Measurements from ENCODE around the gene C2orf72.

The C2orf72 gene

GRCh38 chr2:231034291-231034882 lies 2.9 kb upstream of the C2orf72 start:
- DNase-seq (ENCODE audit: low read depth): no peak
- no peak for TF ChIP-seq CTCF (IDR thresholded peaks at IDR 0.05; ENCODE audit: control insufficient read depth, insufficient read depth, low read depth, low read length, missing control alignments)
- H3K4me3 ChIP-seq (ENCODE audit: control insufficient read depth, low read depth, low read length): no peak overlapping the region

GRCh38 chr2:231036131-231036530 lies 1.2 kb upstream of the C2orf72 start:
- no peak overlapping the region for H3K4me3 ChIP-seq (ENCODE audit: control insufficient read depth, low read depth, low read length)
- no peak for TF ChIP-seq CTCF (IDR thresholded peaks at IDR 0.05; ENCODE audit: control insufficient read depth, insufficient read depth, low read depth, low read length, missing control alignments)
- DNase-seq (ENCODE audit: low read depth): no peak

GRCh38 chr2:231036578-231037106 lies 681 bp upstream of the C2orf72 start:
- H3K4me3 ChIP-seq (ENCODE audit: control insufficient read depth, low read depth, low read length): no peak overlapping the region
- DNase-seq (ENCODE audit: low read depth): no peak
- TF ChIP-seq CTCF (IDR thresholded peaks at IDR 0.05; ENCODE audit: control insufficient read depth, insufficient read depth, low read depth, low read length, missing control alignments): no peak

- no peak for TF ChIP-seq CTCF (IDR thresholded peaks at IDR 0.05; ENCODE audit: control insufficient read depth, insufficient read depth, low read depth, low read length, missing control alignments)
- DNase-seq (ENCODE audit: low read depth): no peak
Observed at GRCh38 chr2:231037731-231038482, 584 bp downstream of the C2orf72 start.

GRCh38 chr2:231038483-231039293 lies 1.4 kb downstream of the C2orf72 start:
- no peak overlapping the region for H3K4me3 ChIP-seq (ENCODE audit: control insufficient read depth, low read depth, low read length)
- no peak for DNase-seq (ENCODE audit: low read depth)
- no peak for TF ChIP-seq CTCF (IDR thresholded peaks at IDR 0.05; ENCODE audit: control insufficient read depth, insufficient read depth, low read depth, low read length, missing control alignments)

More at GRCh38 chr2:231037731-231038482, 584 bp downstream of the C2orf72 start:
- H3K4me3 ChIP-seq (ENCODE audit: control insufficient read depth, low read depth, low read length): no peak overlapping the region

GRCh38 chr2:231039294-231039664 lies 2.0 kb downstream of the C2orf72 start:
- no peak for DNase-seq (ENCODE audit: low read depth)
- TF ChIP-seq CTCF (IDR thresholded peaks at IDR 0.05; ENCODE audit: control insufficient read depth, insufficient read depth, low read depth, low read length, missing control alignments): no peak
- H3K4me3 ChIP-seq (ENCODE audit: control insufficient read depth, low read depth, low read length): no peak overlapping the region
